ENCODE data around the gene ACOT12.
"Not testable (repeated sequence)": the region's sequence is repeated elsewhere in the genome, so short reads cannot be mapped to it uniquely, and the experiment has no call there.

The ACOT12 gene

DNA sequence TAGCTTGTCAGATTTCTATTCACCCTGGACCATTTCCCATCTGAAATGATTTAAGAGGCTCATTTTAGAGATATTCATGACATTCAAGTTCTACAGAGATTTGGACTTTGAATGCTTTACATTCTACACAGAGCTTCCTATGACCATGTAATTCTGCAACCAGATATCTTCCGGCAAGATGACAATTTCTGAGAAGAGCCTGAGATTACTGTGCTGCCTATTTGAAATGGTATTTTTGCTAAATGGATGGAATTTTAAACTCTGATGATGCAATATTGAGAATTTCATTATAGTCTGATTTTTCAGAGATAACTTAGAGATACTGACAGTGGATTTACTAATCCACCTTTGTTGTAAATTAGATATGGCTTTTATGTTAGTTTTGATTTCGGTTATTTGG lies 16.0 kb upstream of the ACOT12 start:
- DNase-seq (ENCODE audit: low spot score) = no peak
- TF ChIP-seq, protein P1, sequence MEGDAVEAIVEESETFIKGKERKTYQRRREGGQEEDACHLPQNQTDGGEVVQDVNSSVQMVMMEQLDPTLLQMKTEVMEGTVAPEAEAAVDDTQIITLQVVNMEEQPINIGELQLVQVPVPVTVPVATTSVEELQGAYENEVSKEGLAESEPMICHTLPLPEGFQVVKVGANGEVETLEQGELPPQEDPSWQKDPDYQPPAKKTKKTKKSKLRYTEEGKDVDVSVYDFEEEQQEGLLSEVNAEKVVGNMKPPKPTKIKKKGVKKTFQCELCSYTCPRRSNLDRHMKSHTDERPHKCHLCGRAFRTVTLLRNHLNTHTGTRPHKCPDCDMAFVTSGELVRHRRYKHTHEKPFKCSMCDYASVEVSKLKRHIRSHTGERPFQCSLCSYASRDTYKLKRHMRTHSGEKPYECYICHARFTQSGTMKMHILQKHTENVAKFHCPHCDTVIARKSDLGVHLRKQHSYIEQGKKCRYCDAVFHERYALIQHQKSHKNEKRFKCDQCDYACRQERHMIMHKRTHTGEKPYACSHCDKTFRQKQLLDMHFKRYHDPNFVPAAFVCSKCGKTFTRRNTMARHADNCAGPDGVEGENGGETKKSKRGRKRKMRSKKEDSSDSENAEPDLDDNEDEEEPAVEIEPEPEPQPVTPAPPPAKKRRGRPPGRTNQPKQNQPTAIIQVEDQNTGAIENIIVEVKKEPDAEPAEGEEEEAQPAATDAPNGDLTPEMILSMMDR (IDR thresholded peaks at IDR 0.05) = no peak
- no peak overlapping the region for H3K27ac ChIP-seq
- H3K4me3 ChIP-seq = no peak overlapping the region

DNA sequence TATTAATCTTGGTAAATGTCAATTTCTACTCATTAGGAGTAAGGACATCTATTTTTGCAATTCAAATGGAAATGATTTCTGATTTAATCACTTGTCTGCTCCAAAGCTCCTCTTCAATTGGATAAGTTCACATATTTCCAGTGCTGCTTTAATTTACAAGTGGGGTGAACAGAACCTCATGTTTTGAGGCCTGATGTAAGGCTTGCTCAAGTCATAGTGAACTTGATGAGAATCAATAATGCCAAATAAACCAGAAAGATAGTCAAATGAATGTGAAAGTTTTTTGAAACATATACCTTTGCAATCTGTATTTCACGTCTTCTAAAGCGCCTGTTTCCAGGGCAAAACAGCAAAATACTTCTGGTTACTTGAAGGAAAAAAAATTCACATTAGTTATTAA lies 15.4 kb upstream of the ACOT12 start:
- no peak overlapping the region for H3K27ac ChIP-seq
- no peak overlapping the region for H3K4me3 ChIP-seq
- TF ChIP-seq, protein P1 (IDR thresholded peaks at IDR 0.05) = no peak
- DNase-seq (ENCODE audit: low spot score) = no peak

DNA sequence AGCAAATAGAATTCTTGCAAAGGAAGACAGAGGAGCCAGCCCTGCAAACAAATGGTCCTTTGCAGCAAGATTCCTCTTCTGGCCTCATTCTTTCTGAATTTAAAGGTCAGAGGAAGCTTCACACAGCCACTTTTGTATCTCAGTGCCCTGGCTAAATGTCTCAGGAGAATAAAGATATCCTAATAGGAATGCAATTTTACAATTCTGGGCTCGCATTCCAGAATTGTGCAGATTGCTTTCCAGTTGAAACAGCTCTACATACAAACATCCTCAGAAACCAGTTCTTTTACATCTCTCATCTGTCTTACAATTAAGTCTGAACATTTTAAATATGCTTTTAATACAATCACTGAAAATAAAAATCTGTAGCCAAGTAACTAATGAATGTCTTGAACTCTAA lies 14.6 kb upstream of the ACOT12 start:
- Histone ChIP-seq H3K4me3 (no peak overlapping the region), H3K27ac (no peak overlapping the region)
- TF ChIP-seq, protein P1 (IDR thresholded peaks at IDR 0.05) = no peak
- DNase-seq (ENCODE audit: low spot score) = no peak

DNA sequence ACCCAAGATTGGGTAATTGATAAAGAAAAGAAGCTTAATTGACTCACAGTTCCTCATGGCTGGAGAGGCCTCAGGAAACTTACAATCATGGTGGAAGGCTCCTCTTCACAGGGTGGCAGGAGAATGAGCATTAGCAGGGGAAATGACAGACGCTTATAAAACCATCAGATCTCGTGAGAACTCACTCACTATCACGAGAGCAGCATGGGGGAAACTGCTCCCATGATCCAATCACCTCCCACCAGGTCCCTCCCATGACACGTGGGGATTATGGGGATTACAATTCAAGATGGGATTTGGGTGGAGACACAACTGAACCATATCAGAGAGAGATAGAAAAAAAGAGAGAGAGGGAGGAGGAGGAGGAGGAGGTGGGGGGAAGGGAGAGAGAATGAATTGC lies 13.9 kb upstream of the ACOT12 start:
- H3K4me3 ChIP-seq; DNase-seq (ENCODE audit: low spot score); H3K27ac ChIP-seq: not testable (repeated sequence)

DNA sequence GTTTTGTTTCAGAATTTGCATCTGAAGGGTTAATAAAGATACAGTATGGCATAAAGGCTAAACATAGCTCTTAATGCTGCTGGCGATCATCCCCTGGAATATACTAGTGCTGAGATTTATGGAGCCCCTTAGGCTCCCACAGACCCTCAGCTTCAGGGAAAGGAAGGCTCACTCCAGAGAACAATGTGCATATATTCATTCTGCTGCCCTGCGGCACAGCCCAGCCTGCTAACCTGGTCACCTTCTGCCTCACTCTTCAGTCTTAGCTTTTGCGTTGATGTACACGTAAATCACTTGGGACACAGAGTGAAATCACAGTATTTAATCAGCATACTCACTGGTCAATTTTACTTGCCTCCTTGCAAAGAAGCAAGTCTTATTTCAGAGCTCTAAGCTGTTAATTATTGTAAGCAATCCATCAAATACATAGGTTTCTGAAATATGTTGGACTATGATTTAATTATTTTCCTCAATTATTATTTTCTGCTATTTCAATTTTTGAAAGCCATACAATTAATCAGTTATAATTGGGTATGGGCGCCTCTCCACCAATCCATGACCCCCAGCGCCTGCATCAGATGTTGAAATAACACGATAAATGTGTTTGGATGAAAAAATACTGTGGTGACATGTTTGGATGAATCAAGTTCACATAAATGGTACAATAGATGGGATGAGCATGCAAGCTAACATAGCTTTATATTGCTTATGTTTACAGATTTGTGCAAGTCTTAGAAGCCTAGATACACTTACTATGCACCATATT lies 11.4 kb upstream of the ACOT12 start:
- no peak overlapping the region for H3K4me3 ChIP-seq
- no peak overlapping the region for H3K27ac ChIP-seq
- DNase-seq (ENCODE audit: low spot score) = no peak
- TF ChIP-seq, protein P1 (IDR thresholded peaks at IDR 0.05) = no peak

DNA sequence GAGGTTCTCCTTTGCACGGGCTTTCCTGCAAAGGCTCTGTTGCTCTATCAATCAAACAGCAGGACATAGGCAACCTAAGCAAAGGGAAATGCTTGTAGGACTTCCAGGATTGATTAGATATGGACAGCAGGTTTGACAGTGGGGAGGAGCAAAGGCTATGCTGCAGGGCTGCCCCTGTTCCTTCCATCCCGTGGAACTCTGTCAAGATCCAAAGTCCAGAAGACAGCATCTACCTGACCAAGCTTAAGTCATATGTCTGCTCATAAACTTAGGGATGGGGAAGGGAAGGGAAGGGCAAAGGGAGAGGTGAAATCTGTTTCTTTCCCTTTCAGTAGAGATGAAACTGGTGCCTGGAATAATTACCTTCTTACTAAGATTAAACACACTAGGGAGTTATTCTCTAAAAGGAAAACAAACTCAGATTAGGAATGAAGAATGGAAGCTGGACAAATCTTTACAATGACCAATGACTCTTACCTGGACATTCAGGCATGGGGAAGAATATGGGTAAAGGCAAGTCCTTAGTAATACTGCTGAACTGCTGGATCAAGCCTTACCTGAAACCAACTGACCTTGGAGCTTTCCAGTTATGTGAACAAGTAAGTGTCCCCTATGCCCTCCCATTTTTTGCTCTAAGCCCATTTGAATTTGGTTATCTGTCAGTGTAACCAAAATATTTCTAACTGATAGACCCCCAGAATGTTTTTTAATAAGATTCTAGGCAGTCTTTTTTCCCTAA lies 8.4 kb upstream of the ACOT12 start:
- no peak for DNase-seq (ENCODE audit: low spot score)
- H3K27ac ChIP-seq = no peak overlapping the region

DNA sequence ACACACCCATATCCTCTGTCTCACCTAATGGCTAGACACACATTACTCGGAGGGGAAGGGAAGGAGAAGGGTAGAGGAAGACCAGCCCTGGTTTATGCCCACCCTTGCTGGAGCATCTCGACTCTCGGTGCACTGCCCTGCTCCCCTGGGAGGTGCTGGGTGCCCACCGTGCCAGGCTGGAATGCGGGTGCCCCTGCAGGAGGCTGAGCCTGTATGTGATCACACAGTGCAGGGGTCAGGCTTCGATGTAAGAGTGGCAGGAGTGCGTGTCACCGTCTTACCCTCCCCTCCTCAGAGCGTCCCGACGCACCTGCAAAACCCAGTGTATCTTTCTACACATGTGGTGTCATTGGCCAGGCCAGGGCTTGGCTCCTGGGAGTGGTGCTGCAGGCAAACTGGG lies 7.3 kb upstream of the ACOT12 start:
- H3K27ac ChIP-seq = no peak overlapping the region
- no peak for DNase-seq (ENCODE audit: low spot score)
- TF ChIP-seq, protein P1 (IDR thresholded peaks at IDR 0.05) = no peak
- no peak overlapping the region for H3K4me3 ChIP-seq

More for the DNA sequence above, 8.4 kb upstream of the ACOT12 start:
- no peak overlapping the region for H3K4me3 ChIP-seq
- TF ChIP-seq, protein P1 (IDR thresholded peaks at IDR 0.05) = no peak
